Choroid plexus epithelial cell (primary cell): Measurements from ENCODE around the gene INSIG1.

Source experiments
- DNase-seq: peaks from one replicate; pipeline ENCODE4 v3.0.0-alpha.2; 2010; ENCODE audit warnings: low read depth
- H3K4me3 ChIP-seq: 2 replicates; pipeline ENCODE4 v1.5.1; 2011; ENCODE audit warnings: low read depth, mild to moderate bottlenecking, control low read depth, low read length, moderate library complexity
- TF ChIP-seq, protein P1 (sequence below): conservative IDR thresholded peaks from 2 replicates; pipeline ENCODE4 v1.5.1; 2011; ENCODE audit warnings: low read depth, mild to moderate bottlenecking, control low read depth, inconsistent platforms, low read length, moderate library complexity

The INSIG1 gene

DNA sequence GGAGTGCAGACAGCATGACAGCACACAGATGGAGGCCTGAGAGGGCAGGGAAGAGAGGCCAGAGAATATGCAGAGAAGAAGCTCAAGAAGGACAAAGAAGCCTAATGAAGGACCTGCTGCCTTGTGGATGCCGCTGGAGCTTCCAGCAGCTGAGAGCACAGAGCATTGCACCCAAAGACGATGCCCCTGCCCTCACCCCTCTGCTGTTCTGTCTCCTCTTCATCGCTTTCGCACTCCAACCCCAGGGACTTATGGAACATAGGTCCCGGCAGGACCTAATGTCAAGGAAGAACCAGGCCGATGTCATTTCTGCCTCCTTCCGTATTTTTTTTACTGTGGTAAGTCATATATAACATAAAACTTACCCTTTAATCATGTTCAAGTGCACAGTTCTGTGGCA lies 12.3 kb upstream of the INSIG1 start:
- H3K4me3 ChIP-seq: no peak overlapping the region
- TF ChIP-seq, protein P1, sequence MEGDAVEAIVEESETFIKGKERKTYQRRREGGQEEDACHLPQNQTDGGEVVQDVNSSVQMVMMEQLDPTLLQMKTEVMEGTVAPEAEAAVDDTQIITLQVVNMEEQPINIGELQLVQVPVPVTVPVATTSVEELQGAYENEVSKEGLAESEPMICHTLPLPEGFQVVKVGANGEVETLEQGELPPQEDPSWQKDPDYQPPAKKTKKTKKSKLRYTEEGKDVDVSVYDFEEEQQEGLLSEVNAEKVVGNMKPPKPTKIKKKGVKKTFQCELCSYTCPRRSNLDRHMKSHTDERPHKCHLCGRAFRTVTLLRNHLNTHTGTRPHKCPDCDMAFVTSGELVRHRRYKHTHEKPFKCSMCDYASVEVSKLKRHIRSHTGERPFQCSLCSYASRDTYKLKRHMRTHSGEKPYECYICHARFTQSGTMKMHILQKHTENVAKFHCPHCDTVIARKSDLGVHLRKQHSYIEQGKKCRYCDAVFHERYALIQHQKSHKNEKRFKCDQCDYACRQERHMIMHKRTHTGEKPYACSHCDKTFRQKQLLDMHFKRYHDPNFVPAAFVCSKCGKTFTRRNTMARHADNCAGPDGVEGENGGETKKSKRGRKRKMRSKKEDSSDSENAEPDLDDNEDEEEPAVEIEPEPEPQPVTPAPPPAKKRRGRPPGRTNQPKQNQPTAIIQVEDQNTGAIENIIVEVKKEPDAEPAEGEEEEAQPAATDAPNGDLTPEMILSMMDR: no peak
- no peak for DNase-seq

DNA sequence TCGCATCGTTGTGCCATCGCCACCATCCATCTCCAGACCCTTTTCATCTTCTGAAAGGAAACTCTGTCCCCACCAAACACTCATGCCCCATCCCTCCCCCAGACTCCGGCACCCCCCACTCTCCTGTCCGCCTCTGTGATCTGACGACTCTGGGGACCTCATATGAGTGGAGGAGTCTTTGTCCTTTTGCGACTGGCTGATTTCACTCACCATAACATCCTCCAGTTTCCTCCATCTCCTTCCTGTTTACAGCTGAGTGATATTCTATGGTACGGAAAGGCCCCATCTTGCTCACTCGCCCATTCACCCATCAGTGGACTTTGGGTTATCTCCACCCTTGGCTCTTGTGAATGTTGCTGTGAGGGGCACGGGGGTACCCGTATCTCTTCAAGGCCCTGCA lies 11.8 kb upstream of the INSIG1 start:
- TF ChIP-seq, protein P1: no peak
- DNase-seq: no peak
- no peak overlapping the region for H3K4me3 ChIP-seq

DNA sequence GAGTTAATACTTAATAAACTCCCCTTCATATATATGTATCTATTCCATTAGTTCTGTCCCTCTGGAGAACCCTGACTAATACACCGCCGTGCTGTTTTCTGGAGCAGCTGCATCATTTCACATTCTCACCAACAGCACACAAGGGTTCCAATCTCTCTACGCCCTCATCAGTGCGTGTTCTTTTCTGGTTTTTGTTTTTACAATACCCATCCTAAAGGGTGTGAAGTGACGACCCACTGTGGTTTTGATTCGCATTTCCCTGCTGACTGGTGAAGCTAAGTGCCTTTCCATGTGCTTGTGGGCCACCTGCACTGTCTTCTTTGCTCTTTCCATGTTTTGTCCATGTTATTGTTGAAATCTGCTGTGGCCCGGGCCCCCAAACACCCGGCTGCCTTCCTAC lies 11.0 kb upstream of the INSIG1 start:
- no peak overlapping the region for H3K4me3 ChIP-seq
- no peak for DNase-seq
- TF ChIP-seq, protein P1: no peak

DNA sequence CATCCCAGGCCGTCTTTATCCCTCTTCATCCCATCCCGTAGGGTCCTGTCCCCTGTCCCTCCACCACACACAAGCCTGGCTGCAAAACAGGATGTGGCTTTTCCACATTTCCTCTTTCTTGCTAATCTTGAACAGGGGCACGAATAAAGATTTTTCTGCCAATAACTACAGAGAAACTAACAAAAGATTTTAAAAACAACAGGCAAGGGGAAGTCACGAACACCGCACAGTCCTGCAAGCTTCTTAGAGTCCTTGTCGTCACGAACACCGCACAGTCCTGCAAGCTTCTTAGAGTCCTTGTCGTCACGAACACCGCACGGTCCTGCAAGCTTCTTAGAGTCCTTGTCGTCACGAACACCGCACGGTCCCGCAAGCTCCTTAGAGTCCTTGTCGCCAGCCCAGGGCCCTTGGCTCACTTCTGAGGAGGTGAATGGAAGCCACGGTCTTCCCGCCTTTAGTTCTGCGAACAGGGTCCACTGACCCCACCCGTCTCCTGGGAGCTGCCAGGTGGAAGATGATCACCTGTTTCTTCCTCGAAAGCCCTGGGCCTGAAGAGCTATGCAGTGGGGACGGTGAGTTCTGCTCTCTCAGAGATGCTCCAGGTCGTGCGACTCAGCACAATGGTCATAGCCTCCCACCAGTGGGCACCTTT lies 10.3 kb upstream of the INSIG1 start:
- no peak for DNase-seq
- TF ChIP-seq, protein P1: no peak
- no peak overlapping the region for H3K4me3 ChIP-seq

DNA sequence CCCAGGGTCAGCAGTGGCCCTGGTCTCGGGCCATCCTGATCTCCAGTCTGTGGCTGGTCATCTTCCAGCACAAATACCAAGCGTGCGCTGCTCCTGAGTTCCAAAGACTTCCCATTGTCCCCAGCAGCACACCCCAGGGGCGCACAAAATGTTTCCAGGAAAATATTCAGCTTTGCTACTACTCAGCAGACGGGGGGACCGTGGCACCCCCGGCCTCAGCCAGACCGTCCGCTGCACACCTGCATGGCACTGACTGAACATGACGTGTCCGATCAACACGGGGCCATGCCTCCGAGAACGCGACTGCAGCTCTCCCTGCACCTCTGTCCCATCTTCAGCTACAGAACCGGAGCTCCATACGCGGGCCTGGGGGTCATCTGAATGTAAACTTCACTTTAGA lies 9.6 kb upstream of the INSIG1 start:
- H3K4me3 ChIP-seq: no peak overlapping the region
- TF ChIP-seq, protein P1: no peak
- no peak for DNase-seq

DNA sequence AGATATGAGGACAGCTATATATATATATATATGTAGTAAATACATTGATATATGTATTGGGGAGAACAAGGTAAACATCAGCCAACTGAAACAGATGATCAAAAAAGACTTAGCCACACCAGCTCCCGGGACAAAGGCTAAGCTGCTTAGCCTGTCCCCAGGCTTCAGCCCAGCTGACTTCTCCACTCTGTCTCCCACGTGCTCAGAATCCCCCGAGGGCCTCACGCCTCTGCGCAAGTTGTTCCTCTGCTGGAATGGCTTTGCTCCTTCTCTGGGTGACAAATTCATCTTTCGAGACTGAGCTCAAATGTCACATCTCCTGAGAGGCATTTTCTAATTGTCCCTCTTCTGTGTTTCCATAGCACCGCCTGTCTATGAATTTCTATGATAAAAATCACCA lies 8.6 kb upstream of the INSIG1 start:
- TF ChIP-seq, protein P1: no peak
- no peak for DNase-seq
- no peak overlapping the region for H3K4me3 ChIP-seq

DNA sequence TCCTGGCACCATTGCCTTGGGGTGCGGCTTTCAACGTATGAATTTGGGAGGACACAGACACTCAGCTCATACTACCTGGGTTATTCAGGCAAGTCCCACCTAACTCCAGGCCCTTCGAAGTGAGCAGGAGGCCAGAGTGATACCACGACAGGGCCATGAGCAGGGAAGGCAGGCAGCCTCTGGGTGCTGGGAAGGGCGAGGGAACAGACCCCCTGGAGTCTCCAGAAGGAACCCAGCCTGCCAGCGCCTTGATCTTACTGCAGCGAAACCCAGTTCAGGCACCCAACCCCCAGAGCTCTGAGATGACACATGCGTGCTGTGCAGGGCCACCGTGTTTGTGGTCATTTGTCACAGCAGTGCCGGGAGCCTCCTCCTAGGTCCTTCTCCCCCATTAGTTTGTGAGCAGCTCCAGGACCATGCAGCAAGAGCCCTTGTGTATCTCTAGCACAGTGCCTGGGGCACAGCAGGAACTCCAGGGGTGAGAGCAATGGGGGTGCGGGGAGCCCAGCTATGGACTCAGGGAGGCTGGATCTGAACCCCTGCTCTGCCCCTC lies 7.7 kb upstream of the INSIG1 start:
- no peak overlapping the region for H3K4me3 ChIP-seq
- TF ChIP-seq, protein P1: no peak
- no peak for DNase-seq
